GM12878 (cell line): ENCODE data around the gene SHISA4. TPM values are rescaled to one million over a fixed set of nuclear protein-coding genes. Genes with fewer than 3 reads are reported as not detected.

Experiments
- ATAC-seq: fragments of 200-7000 bp; cut with Tn5 transposase; 3 replicates; pipeline ENCODE4 v1.9.1; 2020; ENCODE audit warnings: mild to moderate bottlenecking, moderate library complexity
- BruUV-seq: library from RNA; stranded (reverse); fragments of 400-500 nt; replicated peaks from 2 replicates; lab custom pipeline; 2021; lab: Mats Ljungman, UMichigan
- CTCF ChIA-PET: fragments of 300-600 bp; sonication (Branson Sonifier 250); formaldehyde crosslinking; extraction: SDS; loops from one replicate; lab custom pipeline; 2021; ENCODE audit warnings: inconsistent platforms; lab: Yijun Ruan, JAX
- POLR2A ChIA-PET: fragments of 350-600 bp; formaldehyde crosslinking; extraction: SDS; loops from one replicate; lab custom pipeline; 2021; ENCODE audit warnings: inconsistent platforms; lab: Charles Lee
- RAD21 ChIA-PET: fragments of 300-600 bp; sonication (Branson Sonifier 250); formaldehyde crosslinking; loops from one replicate; lab custom pipeline; 2023; ENCODE audit warnings: antibody characterized with exemption; ENCODE audit not compliant: unreplicated experiment; lab: Charles Lee
- SMC1A ChIA-PET: fragments of 300-600 bp; sonication (Branson Sonifier 250); formaldehyde crosslinking; loops from one replicate; lab custom pipeline; 2023; ENCODE audit not compliant: unreplicated experiment, uncharacterized antibody; lab: Charles Lee
- DNase-seq: peaks from one replicate; pipeline ENCODE4 v3.0.0-alpha.2; 2011; ENCODE audit warnings: low read depth, low spot score
- FAIRE-seq: peaks from 3 replicates; lab custom pipeline; 2011; peaks lifted over from hg19 to GRCh38; lab: Jason Lieb, UNC
- H2AFZ ChIP-seq: 2 replicates; pipeline ENCODE4 v1.6.0; 2011; ENCODE audit warnings: low read depth, low read length, control low read depth; ENCODE audit not compliant: control insufficient read depth
- H3K27ac ChIP-seq: 2 replicates; pipeline ENCODE4 v1.5.1; 2011; ENCODE audit warnings: control low read depth; ENCODE audit not compliant: control insufficient read depth, insufficient read depth
- H3K27me3 ChIP-seq, 2 experiments: replicated peaks in 1 of 2; 2 replicates each; pipeline versions ENCODE4 v1.6.0 to v1.6.1; 2011; ENCODE audit warnings: low read length in 1 of 2; ENCODE audit not compliant: control insufficient read depth in 2 of 2, insufficient read depth in 2 of 2
- H3K36me3 ChIP-seq, 2 experiments: 2 replicates each; pipeline ENCODE4 v1.5.1; 2011; ENCODE audit warnings: low read length in 1 of 2; ENCODE audit not compliant: control insufficient read depth in 2 of 2, insufficient read depth in 2 of 2
- H3K4me1 ChIP-seq: 2 replicates; pipeline ENCODE4 v1.6.1; 2011; ENCODE audit warnings: mild to moderate bottlenecking, low read length, moderate library complexity, mixed read lengths; ENCODE audit not compliant: control insufficient read depth, insufficient read depth
- H3K4me2 ChIP-seq: 2 replicates; pipeline ENCODE4 v1.6.0; 2011; ENCODE audit warnings: control low read depth; ENCODE audit not compliant: control insufficient read depth, insufficient read depth
- H3K4me3 ChIP-seq: fragments of 200-600 bp; sonication (generic); 2 replicates; pipeline ENCODE4 v1.5.1; 2016
- H3K79me2 ChIP-seq: 2 replicates; pipeline ENCODE4 v1.6.0; 2011; ENCODE audit warnings: low read length; ENCODE audit not compliant: control insufficient read depth, insufficient read depth
- H3K9ac ChIP-seq: 2 replicates; pipeline ENCODE4 v1.8.0; 2011; ENCODE audit warnings: low read length, control low read depth, mixed read lengths; ENCODE audit not compliant: control insufficient read depth, insufficient read depth
- H3K9me3 ChIP-seq: replicated peaks from 3 replicates; pipeline ENCODE4 v1.5.1; 2011; ENCODE audit warnings: mild to moderate bottlenecking, low read length; ENCODE audit not compliant: control insufficient read depth, insufficient read depth
- H4K20me1 ChIP-seq: 2 replicates; pipeline ENCODE4 v1.6.0; 2011; ENCODE audit not compliant: control insufficient read depth, insufficient read depth
- CEBPB ChIP-seq, 2 experiments: fragments of 150-350 bp in 1 of 2; IDR thresholded peaks; 2 replicates each; pipeline ENCODE4 v1.6.1; 2012 to 2014; ENCODE audit warnings: low read depth in 2 of 2, low read length in 2 of 2, borderline replicate concordance in 1 of 2, inconsistent platforms in 1 of 2
- E2F8 ChIP-seq: fragments of 450-650 bp; IDR thresholded peaks from 2 replicates; pipeline ENCODE4 v1.6.1; 2018; ENCODE audit warnings: mild to moderate bottlenecking, low read depth, moderate library complexity; ENCODE audit not compliant: partially characterized antibody
- FOXK2 ChIP-seq: fragments of 450-650 bp; IDR thresholded peaks from 2 replicates; pipeline ENCODE4 v1.6.1; 2017; ENCODE audit warnings: mild to moderate bottlenecking, moderate library complexity
- KAT2A ChIP-seq: conservative IDR thresholded peaks from 2 replicates; pipeline ENCODE4 v1.6.1; 2011; ENCODE audit warnings: low read depth, low read length; ENCODE audit not compliant: control insufficient read depth
- NFYB ChIP-seq: IDR thresholded peaks from 2 replicates; pipeline ENCODE4 v1.6.1; 2011; ENCODE audit warnings: low read depth, mild to moderate bottlenecking, low read length, improper control_type of control experiment, moderate library complexity; ENCODE audit not compliant: insufficient read depth
- NRF1 ChIP-seq: conservative IDR thresholded peaks from 2 replicates; pipeline ENCODE4 v1.6.1; 2011; ENCODE audit warnings: mild to moderate bottlenecking, low read depth, low read length, improper control_type of control experiment
- SREBF2 ChIP-seq: IDR thresholded peaks from 2 replicates; pipeline ENCODE4 v1.6.1; 2012; ENCODE audit warnings: mild to moderate bottlenecking, low read length
- ZNF592 ChIP-seq: fragments of 450-650 bp; IDR thresholded peaks from 2 replicates; pipeline ENCODE4 v1.6.1; 2017; ENCODE audit warnings: mild to moderate bottlenecking, moderate library complexity
- WGBS: methylation state at CpG from one replicate; pipeline ENCODE4 v1.1.6; 2016; ENCODE audit warnings: low lambda C conversion rate; ENCODE audit not compliant: insufficient replicate concordance, insufficient coverage; ENCODE audit errors: missing lambda C conversion rate; 5-methylcytosine and 5-hydroxymethylcytosine counted together
- in situ Hi-C: fragments of 300-500 bp; cut with MboI; formaldehyde crosslinking; loops from 9 replicates; pipeline ENCODE4 v1.14.3; 2018; ENCODE audit warnings: mixed read lengths
- intact Hi-C: fragments of 100-400 bp; cut with micrococcal nuclease; formaldehyde crosslinking; loops from one replicate; pipeline ENCODE4 v1.14.2; 2022; ENCODE audit not compliant: unreplicated experiment
- polyA plus RNA-seq, 11 experiments: library from polyadenylated mRNA; depleted of rRNA in 4 of 11; unstranded in 6 of 11; stranded (reverse) in 5 of 11; fragments of >200 nt; fragmentation: Nextera tagmentation in 4 of 11; fragmentation: Illumina TruSeq in 1 of 11; extraction: Ambion mirVana in 4 of 11; extraction: Trizol in 1 of 11; gene quantifications; 1 replicate in 1 of 11; 2 replicates in 10 of 11; pipeline versions ENCODE4 v1.2.1 to v1.2.3, GENCODE V29; 2011 to 2016; ENCODE audit warnings: inconsistent platforms in 2 of 11, missing spikeins in 2 of 11, low read depth in 1 of 11
- total RNA-seq, 4 experiments: library from RNA; depleted of rRNA in 3 of 4; stranded (reverse); fragments of >200 nt in 3 of 4; fragmentation: Illumina TruSeq in 1 of 4; extraction: Trizol in 1 of 4; gene quantifications; 2 replicates each; pipeline versions ENCODE4 v1.2.1 to v1.2.3, GENCODE V29; 2013 to 2021

The SHISA4 gene
- total and polyA plus RNA-seq, 10 of the 15 experiments (the other 5 are each of a cell fraction or from before 2014, with no cell fraction given): 0.07 TPM; not detected in 8

DNA sequence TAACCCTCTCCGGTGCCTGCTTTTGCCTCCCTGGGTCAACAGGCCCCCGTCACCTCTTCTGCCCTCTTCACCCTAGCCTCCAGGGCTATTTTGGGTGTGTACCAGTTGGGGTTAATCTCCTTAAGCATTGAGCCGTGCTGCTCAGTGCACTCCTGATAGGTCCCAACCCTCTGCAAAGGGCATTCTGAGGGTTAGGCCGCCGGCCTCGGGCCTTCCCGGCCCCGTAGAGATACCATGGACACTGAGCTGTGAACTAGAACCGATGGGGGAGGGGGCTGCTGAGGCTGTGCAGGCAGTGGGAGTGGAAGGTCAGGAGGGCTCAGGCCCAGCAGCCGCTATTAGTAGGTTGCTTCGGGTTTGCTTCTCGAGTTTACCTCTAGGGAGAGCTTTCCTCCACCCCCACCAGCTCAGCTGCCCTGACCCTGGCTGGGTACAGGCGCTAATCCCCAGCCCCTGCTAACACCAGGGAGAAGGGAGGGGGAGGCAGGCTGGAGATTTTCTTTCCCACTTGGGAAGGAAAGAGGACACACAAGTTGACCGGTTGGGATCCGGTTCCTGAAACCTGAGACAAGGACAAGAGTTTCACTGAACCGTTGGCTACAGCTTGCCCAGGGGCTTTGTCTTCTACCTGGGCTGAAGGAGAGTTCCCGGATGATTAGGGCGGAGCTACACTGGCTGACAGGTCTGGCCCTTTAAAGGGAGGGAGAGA, 52.9 kb downstream of the SHISA4 start:
- H2AFZ ChIP-seq: no peak overlapping the region
- no TSS peak for BruUV-seq
- H3K4me1 ChIP-seq: no peaks in the 10 kb centered on the region
- H3K9ac ChIP-seq: no peak overlapping the region
- no peaks in the 10 kb centered on the region for H3K9me3 ChIP-seq
- POLR2A ChIA-PET: no interaction called here
- TF ChIP-seq CEBPB (IDR thresholded peaks at IDR 0.05; ENCODE audit: borderline replicate concordance in 1 of 2, low read depth in 2 of 2, low read length in 2 of 2): no peak
- no peak for TF ChIP-seq E2F8
- TF ChIP-seq FOXK2: no peak
- TF ChIP-seq ZNF592: no peak
- no peak for TF ChIP-seq SREBF2
- no peak for TF ChIP-seq NFYB
- TF ChIP-seq KAT2A: no peak
- no peak for TF ChIP-seq NRF1
- TF ChIP-seq, all 136 proteins: peak for 0
- no peak overlapping the region for H3K4me2 ChIP-seq
- H4K20me1 ChIP-seq: no peaks in the 10 kb centered on the region
- CTCF ChIA-PET: interaction anchor here (0.5 kb wide), 1 partner anchor 143 kb away, joined by 3 read pairs; no protein-coding TSS in a partner anchor
- DNase-seq (no peak), FAIRE-seq (no peak), ATAC-seq (no peak)
- H3K79me2 ChIP-seq: no peaks in the 10 kb centered on the region
- H3K4me3 ChIP-seq: no peak overlapping the region
- in situ Hi-C loops (no loop called here), intact Hi-C loops (no loop called here)
- WGBS: 53% methylated on average over 18 of the region's 18 CpGs
- SMC1A ChIA-PET: no interaction called here
- RAD21 ChIA-PET: no interaction called here
- no peaks in the 10 kb centered on the region for H3K36me3 ChIP-seq
- peaks cover 11 to 12% of the 10 kb centered on the region in 2 experiments for H3K27me3 ChIP-seq
- no peak overlapping the region for H3K27ac ChIP-seq
